WERI-Rb-1 (cell line): ENCODE measurements around the gene STK11IP.

ENCODE experiments used
- DNase-seq: peaks from one replicate; pipeline ENCODE4 v3.0.0-alpha.2; 2020
- H3K27ac ChIP-seq: fragments of 250-450 bp; sonication (Bioruptor Pico); 2 replicates; pipeline ENCODE4 v1.5.1; 2020; ENCODE audit warnings: mild to moderate bottlenecking, moderate library complexity
- H3K27me3 ChIP-seq: fragments of 250-450 bp; sonication (Bioruptor Pico); 2 replicates; pipeline ENCODE4 v1.5.1; 2021; ENCODE audit warnings: mild to moderate bottlenecking, low read depth, moderate library complexity; ENCODE audit not compliant: insufficient read depth, severe bottlenecking
- H3K36me3 ChIP-seq: fragments of 250-450 bp; sonication (Bioruptor Pico); 2 replicates; pipeline ENCODE4 v1.5.1; 2020; ENCODE audit warnings: mild to moderate bottlenecking, moderate library complexity
- H3K4me3 ChIP-seq: 2 replicates; pipeline ENCODE4 v1.5.1; 2011; ENCODE audit warnings: low read depth, mild to moderate bottlenecking, control low read depth, low read length
- H3K9me3 ChIP-seq: fragments of 250-450 bp; sonication (Bioruptor Pico); 2 replicates; pipeline ENCODE4 v1.5.1; 2021; ENCODE audit warnings: mild to moderate bottlenecking, moderate library complexity; ENCODE audit not compliant: severe bottlenecking
- CTCF ChIP-seq: IDR thresholded peaks from 2 replicates; pipeline ENCODE4 v1.5.1; 2011; ENCODE audit warnings: low read depth, mild to moderate bottlenecking, control low read depth, inconsistent platforms, low read length

Gene STK11IP

DNA sequence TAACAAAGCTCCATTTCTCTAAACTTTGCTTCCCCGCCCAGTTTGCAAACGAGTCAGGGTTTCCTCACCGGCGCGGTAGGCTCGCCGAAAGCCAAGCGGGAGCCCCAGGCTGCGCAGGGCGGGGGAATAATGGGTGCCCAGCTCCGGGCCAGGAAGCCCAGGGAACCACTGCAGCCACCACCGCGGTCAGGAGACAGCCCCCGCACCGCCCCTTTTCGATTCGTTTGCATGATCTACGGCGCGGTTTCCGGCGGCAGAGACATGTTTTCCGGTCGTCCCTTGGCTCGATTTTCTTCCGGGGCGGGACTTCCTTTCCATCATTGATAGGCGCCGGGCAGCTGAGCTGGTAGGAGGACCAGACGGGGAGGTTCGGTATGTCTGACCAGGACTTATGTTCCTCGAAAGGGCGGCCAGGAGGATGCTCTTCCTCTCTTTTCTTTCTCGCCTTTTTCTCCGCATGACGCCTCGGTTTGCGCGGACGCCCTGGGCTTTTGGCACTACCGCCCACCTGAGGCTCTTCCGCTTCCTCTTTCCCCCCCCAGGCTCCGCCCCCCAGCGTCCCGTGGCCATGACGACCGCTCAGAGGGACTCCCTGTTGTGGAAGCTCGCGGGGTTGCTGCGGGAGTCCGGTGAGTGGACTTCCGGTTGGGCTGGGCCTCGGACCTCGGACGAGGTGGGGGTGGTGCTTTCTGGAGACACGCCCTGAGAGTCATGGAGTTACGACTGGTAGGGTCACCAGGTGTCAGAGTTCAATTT is at the start of gene STK11IP:
STK11IP (plus strand) TSS at position 306 of the 756 bp plus-strand sequence; CDS start at position 569, 263 bp downstream.
- Histone ChIP-seq H3K9me3 (no peaks in the 10 kb centered on the region), H3K27ac (peak within 1 kb of the TSS; percentile 79), H3K36me3 (no peaks in the 10 kb centered on the region), H3K4me3 (peak within 1 kb of the TSS; percentile 71), H3K27me3 (no peaks in the 10 kb centered on the region)
- TF ChIP-seq CTCF, result no peak
- peak; percentile 97 for DNase-seq

GRCh38 chr2:219548990-219549389 is 48.7 kb upstream of the STK11IP start:
- H3K27me3 ChIP-seq, result no peaks in the 10 kb centered on the region
- H3K4me3 ChIP-seq, result no peak overlapping the region
- H3K9me3 ChIP-seq, result no peaks in the 10 kb centered on the region
- H3K36me3 ChIP-seq, result peaks cover 43% of the 10 kb centered on the region
- TF ChIP-seq CTCF, result no peak
- no peak overlapping the region for H3K27ac ChIP-seq
- no peak for DNase-seq

DNA sequence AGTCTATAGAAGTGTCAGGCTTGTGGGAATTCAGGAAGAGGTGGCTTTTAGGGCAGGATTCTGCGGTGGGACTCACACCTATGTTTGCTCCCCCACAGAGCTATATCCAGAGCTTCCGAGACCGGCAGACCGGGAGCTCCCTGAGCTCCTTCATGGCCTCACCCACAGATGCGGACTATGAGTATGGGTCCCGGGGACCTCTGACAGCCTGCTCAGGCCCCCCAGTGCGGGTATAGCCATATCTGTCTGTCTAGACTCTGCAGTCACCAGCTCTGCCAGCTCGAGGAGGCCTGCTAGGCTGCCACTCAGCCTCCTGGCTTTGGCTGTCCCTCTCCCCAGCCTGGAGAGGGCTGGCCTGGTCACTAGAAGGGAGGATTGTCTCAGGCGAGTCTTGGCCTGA is 48.0 kb upstream of the STK11IP start:
- peaks cover 42% of the 10 kb centered on the region for H3K36me3 ChIP-seq
- no peak for DNase-seq
- H3K4me3 ChIP-seq, result no peak overlapping the region
- H3K27me3 ChIP-seq, result no peaks in the 10 kb centered on the region
- H3K27ac ChIP-seq, result no peak overlapping the region
- no peak for TF ChIP-seq CTCF
- no peaks in the 10 kb centered on the region for H3K9me3 ChIP-seq

- peak; percentile 59 for DNase-seq
- no peaks in the 10 kb centered on the region for H3K9me3 ChIP-seq
- H3K4me3 ChIP-seq, result peak overlapping the region; percentile 62
- H3K36me3 ChIP-seq, result peaks cover 33% of the 10 kb centered on the region
- no peak for TF ChIP-seq CTCF
- no peaks in the 10 kb centered on the region for H3K27me3 ChIP-seq
- H3K27ac ChIP-seq, result peak overlapping the region; percentile 60
Observed at GRCh38 chr2:219551441-219552381, 45.9 kb upstream of the STK11IP start.

DNA sequence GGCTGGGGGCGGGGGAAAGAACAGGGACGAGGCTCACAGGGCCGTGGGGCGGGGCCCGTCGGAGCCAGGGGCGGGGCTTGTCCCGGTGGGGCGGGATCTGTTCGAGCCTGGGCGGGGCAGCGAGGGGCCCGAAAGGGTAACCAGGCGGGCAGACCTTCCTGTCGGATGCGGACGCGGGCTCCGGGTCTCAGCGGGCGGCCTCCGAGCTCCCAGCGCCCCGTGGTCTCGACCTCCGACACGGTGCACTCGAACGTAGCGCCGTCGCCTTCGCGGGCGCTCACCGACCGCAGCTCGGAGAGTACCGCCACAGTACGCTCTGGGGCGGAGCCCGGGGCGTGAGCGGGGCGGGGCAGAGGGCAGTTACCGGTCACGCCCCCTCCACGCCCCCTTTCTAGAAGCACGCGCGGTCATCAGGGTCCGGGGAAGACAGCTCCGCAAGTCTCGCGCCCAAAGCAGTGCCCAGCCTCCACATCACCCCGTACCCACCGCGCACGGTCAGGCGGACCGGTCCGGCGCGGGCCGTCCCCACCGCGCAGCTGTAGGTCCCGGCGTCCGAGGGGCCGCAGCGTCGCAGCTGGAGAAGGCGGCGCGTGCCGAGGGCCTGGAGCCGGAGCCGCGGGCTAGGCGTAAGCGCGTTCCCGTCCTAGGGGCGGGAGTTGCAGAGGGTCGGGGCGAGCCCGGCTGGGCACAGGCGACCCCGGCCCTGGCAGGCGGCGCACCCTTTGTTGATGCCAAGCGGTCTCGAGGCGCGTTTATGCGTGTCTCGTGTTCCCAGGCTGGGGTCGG is 45.1 kb upstream of the STK11IP start:
- Histone ChIP-seq H3K9me3 (no peaks in the 10 kb centered on the region), H3K27me3 (no peaks in the 10 kb centered on the region), H3K27ac (peak overlapping the region; percentile 60), H3K4me3 (peak overlapping the region; percentile 62), H3K36me3 (peaks cover 26% of the 10 kb centered on the region)
- no peak for TF ChIP-seq CTCF
- DNase-seq, result peak; percentile 93
